ENCODE measurements around the gene TDRD10. TPM values are rescaled to one million over a fixed set of nuclear protein-coding genes. Genes with fewer than 3 reads are reported as not detected.

TDRD10 gene
- total and polyA plus RNA-seq, 2 donors from 2014 or later, result 2.3 to 4.7 TPM

DNA sequence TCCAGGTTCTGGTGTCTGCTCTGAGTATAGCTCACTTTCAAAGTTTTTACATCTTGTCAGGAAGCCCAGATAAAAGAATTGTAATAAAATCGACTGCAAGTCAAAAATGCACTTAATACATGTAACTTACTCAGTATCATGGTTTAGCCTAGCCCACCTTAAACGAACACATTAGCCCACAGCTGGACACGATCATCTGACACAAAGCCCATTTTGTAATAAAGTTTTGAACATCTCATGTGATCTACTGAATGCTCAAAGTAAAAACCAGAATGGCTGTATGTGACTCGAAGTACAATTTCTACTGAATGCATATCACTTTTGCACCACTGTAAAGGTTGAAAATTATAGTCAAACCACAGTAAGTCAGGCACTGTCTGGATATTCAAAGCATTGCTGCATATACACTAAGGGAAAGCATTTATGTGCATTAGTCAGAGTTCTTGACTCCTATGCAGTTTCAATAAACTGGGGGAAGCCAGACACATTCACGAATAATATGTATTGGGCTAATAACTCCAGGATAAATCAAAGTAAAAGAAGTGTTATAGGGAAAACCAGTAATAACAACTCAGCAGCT, 12.2 kb upstream of the TDRD10 start:
- Histone ChIP-seq H3K27ac (ENCODE audit: low read depth in 2 of 2, low read length in 2 of 2) (no peak overlapping the region), H3K4me3 (ENCODE audit: low read length in 3 of 3) (no peak overlapping the region), H3K9ac (ENCODE audit: low read length in 3 of 3) (no peak overlapping the region), H3K4me1 (ENCODE audit: control insufficient read depth in 2 of 3, insufficient read depth in 2 of 3, low read depth in 1 of 3, low read length in 3 of 3) (peaks cover 0 to 5% (median 0%) of the 10 kb centered on the region in 3 donors), H3K27me3 (ENCODE audit: control insufficient read depth, insufficient read depth, low read length) (no peaks in the 10 kb centered on the region), H3K9me3 (ENCODE audit: control insufficient read depth in 2 of 3, insufficient read depth in 1 of 3, low read length in 3 of 3) (no peaks in the 10 kb centered on the region), H3K36me3 (ENCODE audit: control insufficient read depth in 2 of 3, insufficient read depth in 3 of 3, low read length in 3 of 3) (peaks cover 0 to 2% (median 0%) of the 10 kb centered on the region in 3 donors)
- TF ChIP-seq, protein P1, sequence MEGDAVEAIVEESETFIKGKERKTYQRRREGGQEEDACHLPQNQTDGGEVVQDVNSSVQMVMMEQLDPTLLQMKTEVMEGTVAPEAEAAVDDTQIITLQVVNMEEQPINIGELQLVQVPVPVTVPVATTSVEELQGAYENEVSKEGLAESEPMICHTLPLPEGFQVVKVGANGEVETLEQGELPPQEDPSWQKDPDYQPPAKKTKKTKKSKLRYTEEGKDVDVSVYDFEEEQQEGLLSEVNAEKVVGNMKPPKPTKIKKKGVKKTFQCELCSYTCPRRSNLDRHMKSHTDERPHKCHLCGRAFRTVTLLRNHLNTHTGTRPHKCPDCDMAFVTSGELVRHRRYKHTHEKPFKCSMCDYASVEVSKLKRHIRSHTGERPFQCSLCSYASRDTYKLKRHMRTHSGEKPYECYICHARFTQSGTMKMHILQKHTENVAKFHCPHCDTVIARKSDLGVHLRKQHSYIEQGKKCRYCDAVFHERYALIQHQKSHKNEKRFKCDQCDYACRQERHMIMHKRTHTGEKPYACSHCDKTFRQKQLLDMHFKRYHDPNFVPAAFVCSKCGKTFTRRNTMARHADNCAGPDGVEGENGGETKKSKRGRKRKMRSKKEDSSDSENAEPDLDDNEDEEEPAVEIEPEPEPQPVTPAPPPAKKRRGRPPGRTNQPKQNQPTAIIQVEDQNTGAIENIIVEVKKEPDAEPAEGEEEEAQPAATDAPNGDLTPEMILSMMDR (IDR thresholded peaks at IDR 0.05; ENCODE audit: borderline replicate concordance, extremely low read depth, insufficient read depth), result no peak
- FAIRE-seq (no peak), DNase-seq (peak in 1 of 5 donors; percentile 60)
- intact Hi-C loops (cut with DNase I), result no loop called here

DNA sequence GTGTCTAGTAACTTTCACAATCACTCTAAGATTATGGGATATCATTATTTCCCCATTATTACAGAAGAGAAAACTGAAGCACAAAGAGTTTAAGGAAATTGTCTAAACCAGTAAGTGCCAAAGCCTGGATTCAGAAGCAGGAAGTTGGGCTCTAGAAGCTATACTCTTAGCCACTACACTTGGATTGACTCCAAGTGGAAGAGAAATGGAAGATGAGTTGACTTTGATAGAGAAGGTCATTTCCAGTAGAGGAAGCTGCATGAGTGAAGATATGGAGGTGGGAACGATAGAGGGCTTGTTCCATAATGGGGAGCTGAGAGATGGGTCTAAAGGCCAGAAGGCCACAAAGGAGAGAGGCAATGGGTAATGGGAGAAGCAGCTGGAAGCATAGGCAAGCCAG, 11.7 kb upstream of the TDRD10 start:
- Histone ChIP-seq H3K4me3 (ENCODE audit: low read length in 3 of 3) (no peak overlapping the region), H3K27me3 (ENCODE audit: control insufficient read depth, insufficient read depth, low read length) (no peaks in the 10 kb centered on the region), H3K9ac (ENCODE audit: low read length in 3 of 3) (no peak overlapping the region), H3K9me3 (ENCODE audit: control insufficient read depth in 2 of 3, insufficient read depth in 1 of 3, low read length in 3 of 3) (no peaks in the 10 kb centered on the region), H3K27ac (ENCODE audit: low read depth in 2 of 2, low read length in 2 of 2) (no peak overlapping the region), H3K4me1 (ENCODE audit: control insufficient read depth in 2 of 3, insufficient read depth in 2 of 3, low read depth in 1 of 3, low read length in 3 of 3) (peaks cover 0 to 5% (median 0%) of the 10 kb centered on the region in 3 donors), H3K36me3 (ENCODE audit: control insufficient read depth in 2 of 3, insufficient read depth in 3 of 3, low read length in 3 of 3) (peaks cover 0 to 2% (median 0%) of the 10 kb centered on the region in 3 donors)
- no peak for FAIRE-seq
- no peak for DNase-seq
- intact Hi-C loops (cut with DNase I), result no loop called here
- TF ChIP-seq, protein P1 (IDR thresholded peaks at IDR 0.05; ENCODE audit: borderline replicate concordance, extremely low read depth, insufficient read depth), result no peak

DNA sequence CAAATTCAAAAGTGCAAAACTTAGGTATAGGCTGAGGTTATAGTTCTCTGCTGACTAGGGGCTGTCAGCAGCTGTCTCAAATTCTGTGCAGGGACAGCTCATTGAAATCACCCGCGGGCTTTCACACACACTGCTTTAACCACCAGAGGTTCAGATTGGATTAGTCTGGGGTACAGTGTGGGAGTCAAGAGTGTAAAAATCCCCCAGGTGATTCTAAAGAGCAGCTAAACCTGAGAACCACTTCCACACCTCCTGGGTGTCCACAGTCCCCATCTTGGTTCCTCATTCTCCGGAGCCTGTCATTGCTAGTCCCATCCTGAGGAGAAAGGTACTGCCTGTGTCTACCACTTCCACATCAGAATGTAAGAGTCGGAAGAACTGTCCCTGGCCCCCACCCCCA, 9.9 kb upstream of the TDRD10 start:
- Histone ChIP-seq H3K9ac (ENCODE audit: low read length in 3 of 3) (no peak overlapping the region), H3K9me3 (ENCODE audit: control insufficient read depth in 2 of 3, insufficient read depth in 1 of 3, low read length in 3 of 3) (no peaks in the 10 kb centered on the region), H3K36me3 (ENCODE audit: control insufficient read depth in 2 of 3, insufficient read depth in 3 of 3, low read length in 3 of 3) (no peaks in the 10 kb centered on the region), H3K4me1 (ENCODE audit: control insufficient read depth in 2 of 3, insufficient read depth in 2 of 3, low read depth in 1 of 3, low read length in 3 of 3) (peaks cover 0 to 3% (median 0%) of the 10 kb centered on the region in 3 donors), H3K27ac (ENCODE audit: low read depth in 2 of 2, low read length in 2 of 2) (no peak overlapping the region), H3K4me3 (ENCODE audit: low read length in 3 of 3) (no peak overlapping the region), H3K27me3 (ENCODE audit: control insufficient read depth, insufficient read depth, low read length) (no peaks in the 10 kb centered on the region)
- FAIRE-seq (no peak), DNase-seq (no peak)
- intact Hi-C loops (cut with DNase I), result no loop called here
- TF ChIP-seq, protein P1 (IDR thresholded peaks at IDR 0.05; ENCODE audit: borderline replicate concordance, extremely low read depth, insufficient read depth), result no peak

DNA sequence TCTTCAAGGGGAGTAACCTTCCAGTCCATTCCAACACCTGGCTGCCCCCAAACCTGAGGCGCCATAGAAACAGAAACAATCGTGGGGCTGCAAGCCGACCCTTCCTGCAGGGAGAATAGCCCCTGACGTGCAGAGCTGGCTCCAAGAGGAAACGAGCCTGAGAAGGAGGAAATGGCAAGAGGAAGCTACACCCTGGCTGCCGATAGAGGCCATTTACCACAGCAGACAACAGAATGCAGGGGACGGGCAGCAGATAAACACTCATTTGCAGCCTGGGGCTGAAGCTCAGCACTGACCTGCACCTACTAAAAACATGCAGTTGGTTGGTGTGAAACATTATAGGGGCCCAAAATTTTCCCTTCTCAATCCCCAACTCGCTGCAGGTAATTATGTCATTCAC, 8.7 kb upstream of the TDRD10 start:
- peaks cover 0 to 3% (median 0%) of the 10 kb centered on the region in 3 donors for H3K4me1 ChIP-seq (ENCODE audit: control insufficient read depth in 2 of 3, insufficient read depth in 2 of 3, low read depth in 1 of 3, low read length in 3 of 3)

More for the DNA sequence above, 8.7 kb upstream of the TDRD10 start:
- intact Hi-C loops (cut with DNase I), result no loop called here
- H3K36me3 ChIP-seq (ENCODE audit: control insufficient read depth in 2 of 3, insufficient read depth in 3 of 3, low read length in 3 of 3), result no peaks in the 10 kb centered on the region
- H3K9ac ChIP-seq (ENCODE audit: low read length in 3 of 3), result no peak overlapping the region
- peak in 4 of 5 donors; percentile 27 to 71 (median 45) for DNase-seq
- TF ChIP-seq, protein P1 (IDR thresholded peaks at IDR 0.05; ENCODE audit: borderline replicate concordance, extremely low read depth, insufficient read depth), result no peak
- H3K27me3 ChIP-seq (ENCODE audit: control insufficient read depth, insufficient read depth, low read length), result no peaks in the 10 kb centered on the region
- no peak overlapping the region for H3K27ac ChIP-seq (ENCODE audit: low read depth in 2 of 2, low read length in 2 of 2)
- FAIRE-seq, result no peak
- H3K9me3 ChIP-seq (ENCODE audit: control insufficient read depth in 2 of 3, insufficient read depth in 1 of 3, low read length in 3 of 3), result no peaks in the 10 kb centered on the region
- H3K4me3 ChIP-seq (ENCODE audit: low read length in 3 of 3), result no peak overlapping the region
